ENCODE measurements around the gene MPP3.
"Not testable (repeated sequence)": the region's sequence is repeated elsewhere in the genome, so short reads cannot be mapped to it uniquely, and the experiment has no call there.

Gene MPP3

GRCh38 chr17:43860927-43861622 lies 28.1 kb upstream of the MPP3 start:
- DNase-seq = no peak

- no peak for DNase-seq
These were observed 27.3 kb upstream of the MPP3 start for GRCh38 chr17:43860077-43860725.

- DNase-seq = no peak
These were observed 25.1 kb upstream of the MPP3 start for GRCh38 chr17:43857957-43858600.

GRCh38 chr17:43857141-43857540 lies 24.2 kb upstream of the MPP3 start:
- DNase-seq = no peak

- DNase-seq = no peak
These were observed 23.2 kb upstream of the MPP3 start for GRCh38 chr17:43856141-43856540.

- no peak for DNase-seq
These were observed 22.1 kb upstream of the MPP3 start for GRCh38 chr17:43855061-43855460.

- no peak for DNase-seq
These were observed 21.6 kb upstream of the MPP3 start for GRCh38 chr17:43854498-43854897.

- DNase-seq = no peak
These were observed 20.6 kb upstream of the MPP3 start for GRCh38 chr17:43853546-43853945.

GRCh38 chr17:43852571-43852970 lies 19.6 kb upstream of the MPP3 start:
- DNase-seq = no peak

GRCh38 chr17:43849116-43849515 lies 16.2 kb upstream of the MPP3 start:
- DNase-seq = no peak

GRCh38 chr17:43848601-43849000 lies 15.7 kb upstream of the MPP3 start:
- DNase-seq = no peak

GRCh38 chr17:43846963-43847371 lies 14.0 kb upstream of the MPP3 start, which contains the start of gene CD300LG:
CD300LG (plus strand) TSS chr17:43847176; CDS start chr17:43847217, 41 bp downstream.
- DNase-seq = no peak

GRCh38 chr17:43846221-43846712 lies 13.3 kb upstream of the MPP3 start:
- peak; percentile 12 for DNase-seq

GRCh38 chr17:43845766-43846165 lies 12.8 kb upstream of the MPP3 start:
- no peak for DNase-seq

GRCh38 chr17:43844241-43844640 lies 11.3 kb upstream of the MPP3 start:
- DNase-seq = no peak

GRCh38 chr17:43842975-43843325 lies 10.0 kb upstream of the MPP3 start:
- no peak for DNase-seq

- not testable (repeated sequence) for DNase-seq
These were observed 9.4 kb upstream of the MPP3 start for GRCh38 chr17:43842091-43842974.

- DNase-seq = no peak
These were observed 8.3 kb upstream of the MPP3 start for GRCh38 chr17:43841282-43841681.

- DNase-seq = no peak
These were observed 7.9 kb upstream of the MPP3 start for GRCh38 chr17:43840814-43841213.

GRCh38 chr17:43839670-43840108 lies 6.7 kb upstream of the MPP3 start:
- peak; percentile 88 for DNase-seq

- no peak for DNase-seq
These were observed 1.2 kb upstream of the MPP3 start for GRCh38 chr17:43834106-43834505.

- peak; percentile 27 for DNase-seq
These were observed 574 bp downstream of the MPP3 start for GRCh38 chr17:43832168-43832975.

Data from NCI-H1105 (cell line).